M059J (cell line): Measurements from ENCODE around the gene GOLGA8J. TPM values are rescaled to one million over a fixed set of nuclear protein-coding genes. Genes with fewer than 3 reads are reported as not detected.
"Not testable (repeated sequence)": the region's sequence is repeated elsewhere in the genome, so short reads cannot be mapped to it uniquely, and the experiment has no call there.

Source experiments
- DNase-seq: peaks from one replicate; pipeline ENCODE4 v3.0.0-alpha.2; 2012; ENCODE audit warnings: low read depth
- total RNA-seq: library from RNA; depleted of rRNA; stranded (reverse); fragments of >200 nt; shearing (Covaris generic); gene quantifications from 2 replicates; pipeline ENCODE4 v1.2.3, GENCODE V29; 2014; rRNA removed

The GOLGA8J gene, protein sequence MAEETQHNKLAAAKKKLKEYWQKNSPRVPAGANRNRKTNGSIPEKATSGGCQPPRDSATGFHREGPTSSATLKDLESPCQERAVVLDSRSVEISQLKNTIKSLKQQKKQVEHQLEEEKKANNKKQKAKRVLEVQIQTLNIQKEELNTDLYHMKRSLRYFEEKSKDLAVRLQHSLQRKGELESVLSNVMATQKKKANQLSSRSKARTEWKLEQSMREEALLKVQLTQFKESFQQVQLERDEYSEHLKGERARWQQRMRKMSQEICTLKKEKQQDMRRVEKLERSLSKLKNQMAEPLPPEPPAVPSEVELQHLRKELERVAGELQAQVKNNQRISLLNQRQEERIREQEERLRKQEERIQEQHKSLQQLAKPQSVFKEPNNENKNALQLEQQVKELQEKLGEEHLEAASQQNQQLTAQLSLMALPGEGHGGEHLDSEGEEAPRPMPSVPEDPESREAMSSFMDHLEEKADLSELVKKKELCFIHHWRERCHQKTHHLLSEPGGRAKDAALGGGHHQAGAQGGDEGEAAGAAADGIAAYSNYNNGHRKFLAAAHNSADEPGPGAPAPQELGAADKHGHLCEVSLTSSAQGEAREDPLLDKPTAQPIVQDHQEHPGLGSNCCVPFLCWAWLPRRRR
- total RNA-seq = 0.34 TPM in 1 of 2 replicates, not detected in the other

DNA sequence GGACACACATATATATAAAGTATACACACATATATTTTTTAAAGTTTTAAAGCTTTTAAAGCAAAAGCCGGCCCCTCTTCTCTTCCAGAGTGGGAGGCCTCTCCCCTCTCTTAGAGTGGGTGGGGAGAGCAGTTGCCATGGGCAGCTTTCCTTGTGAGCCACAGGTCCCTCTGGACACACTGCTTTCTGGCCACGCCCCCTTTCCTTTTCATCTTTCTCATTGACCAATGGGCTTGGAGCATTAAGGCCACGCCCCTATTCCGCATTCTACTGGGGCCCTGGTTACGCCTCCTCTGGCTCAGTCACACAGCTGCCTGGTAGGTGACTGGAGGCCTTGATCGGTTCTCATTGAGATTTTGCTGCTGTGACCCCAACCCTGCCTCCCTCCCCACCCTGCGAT is at the start of gene GOLGA8J:
TSS of gene GOLGA8J (plus strand) at position 301 of the 400 bp plus-strand sequence. CDS start at position 399, 98 bp downstream.
- not testable (repeated sequence) for DNase-seq

DNA sequence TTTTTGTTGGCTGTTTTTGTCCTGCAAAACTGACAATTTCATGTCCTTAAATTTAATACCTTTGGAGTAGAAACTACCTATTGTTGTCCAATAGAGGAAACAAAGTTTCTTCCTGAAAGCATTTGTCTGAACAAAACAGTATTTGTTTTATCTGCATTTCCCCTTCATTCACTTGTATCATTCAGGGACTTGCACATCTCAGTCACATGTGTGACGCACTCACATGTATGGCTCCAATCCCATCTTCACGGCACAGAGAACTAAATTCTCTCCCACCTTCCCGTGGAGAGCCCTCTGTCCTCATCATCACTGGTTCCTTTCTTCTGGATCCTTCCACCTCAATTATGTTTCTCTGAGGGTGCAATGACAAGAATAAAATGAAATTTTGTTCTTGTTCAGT is 49.5 kb upstream of the GOLGA8J start:
- DNase-seq = no peak

DNA sequence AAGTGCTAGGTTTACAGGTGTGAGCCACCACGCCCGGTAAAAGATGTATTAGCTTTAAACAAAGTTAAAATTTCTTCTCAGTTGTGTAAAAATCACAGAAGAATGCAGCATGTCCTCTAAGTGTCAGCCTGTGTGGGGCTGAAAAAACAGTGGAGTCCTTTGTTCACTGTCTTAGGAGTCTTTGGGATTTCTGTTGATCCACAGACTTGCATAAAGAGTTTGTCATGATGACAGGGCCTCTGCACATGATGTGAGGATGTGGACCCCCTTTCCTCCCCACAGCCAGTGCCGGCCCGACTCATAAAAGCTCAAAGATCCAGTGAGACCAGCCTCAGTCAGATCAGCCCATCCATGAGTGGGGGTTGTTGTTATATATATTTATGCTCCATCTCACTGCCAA is 49.0 kb upstream of the GOLGA8J start:
- no peak for DNase-seq

DNA sequence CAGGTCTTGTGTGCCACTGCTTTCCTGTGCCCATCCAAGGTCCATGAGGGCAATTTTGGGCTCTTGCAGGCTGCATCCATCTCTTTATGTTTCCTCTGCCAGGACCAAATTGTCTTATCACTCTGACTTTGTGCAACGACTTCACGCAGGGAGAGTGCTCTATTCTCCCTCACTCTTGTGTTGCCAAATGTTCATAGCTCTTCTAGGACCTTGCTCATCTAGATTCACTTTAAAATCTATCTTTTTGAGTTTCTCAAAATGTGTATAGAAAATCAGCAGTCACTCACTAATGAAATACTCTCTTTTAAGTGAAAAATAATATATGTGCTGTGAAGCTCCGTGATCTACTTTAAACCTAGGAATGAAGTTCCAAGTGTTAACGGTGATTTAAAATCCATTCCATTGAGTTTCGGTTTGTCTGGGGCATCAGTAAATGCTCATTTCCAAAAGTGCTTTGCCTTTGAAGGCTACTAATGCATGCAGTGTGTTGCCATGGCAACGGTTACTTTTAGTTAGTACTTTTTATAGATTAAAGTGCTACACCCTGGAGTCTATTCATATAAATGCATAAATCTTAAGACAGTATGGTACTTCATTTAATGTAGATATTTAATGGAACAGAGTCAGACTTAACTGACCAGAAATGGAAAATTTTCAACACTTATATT is 46.6 kb upstream of the GOLGA8J start:
- DNase-seq = peak; percentile 18

DNA sequence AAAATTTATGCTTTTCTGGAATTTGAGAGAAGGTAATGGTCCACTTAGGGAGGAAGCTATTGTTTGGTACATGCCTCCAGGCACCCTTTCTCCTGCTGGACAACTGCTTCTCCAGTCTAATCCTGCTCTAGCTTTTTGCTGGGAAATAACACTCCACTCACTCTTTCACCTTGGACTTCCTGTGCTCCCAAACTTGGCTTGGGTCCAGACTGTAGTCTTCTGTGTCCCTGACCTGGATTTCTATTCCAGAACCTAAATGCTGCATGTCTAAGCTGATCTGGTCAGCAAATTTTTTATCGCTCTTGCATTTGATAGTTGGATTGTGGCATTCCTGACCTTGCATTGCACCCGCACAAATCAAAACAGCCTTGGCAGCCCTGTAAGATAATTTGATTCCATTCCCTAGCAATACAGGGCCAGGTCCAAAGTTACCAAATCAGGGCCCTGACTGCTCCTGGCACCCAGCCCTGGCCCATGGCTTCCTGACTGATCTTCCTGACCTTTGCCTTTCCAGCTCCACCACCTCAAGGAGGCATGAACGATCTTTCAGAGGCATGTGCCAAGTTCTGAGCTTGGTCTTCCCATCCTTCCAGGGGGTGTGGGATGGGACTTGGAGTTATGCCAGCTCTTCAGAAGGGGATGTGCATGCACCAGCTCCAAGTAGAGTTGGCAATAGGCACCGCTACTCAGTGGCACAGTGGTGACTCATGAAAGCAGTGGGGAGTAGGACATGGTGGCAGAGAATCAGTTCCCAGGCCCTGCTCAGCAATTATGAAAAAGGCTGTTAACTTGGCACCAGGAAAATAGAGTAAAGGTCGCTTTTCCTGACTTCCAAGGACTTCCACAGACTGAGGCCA is 43.9 kb upstream of the GOLGA8J start:
- DNase-seq = peak; percentile 81

DNA sequence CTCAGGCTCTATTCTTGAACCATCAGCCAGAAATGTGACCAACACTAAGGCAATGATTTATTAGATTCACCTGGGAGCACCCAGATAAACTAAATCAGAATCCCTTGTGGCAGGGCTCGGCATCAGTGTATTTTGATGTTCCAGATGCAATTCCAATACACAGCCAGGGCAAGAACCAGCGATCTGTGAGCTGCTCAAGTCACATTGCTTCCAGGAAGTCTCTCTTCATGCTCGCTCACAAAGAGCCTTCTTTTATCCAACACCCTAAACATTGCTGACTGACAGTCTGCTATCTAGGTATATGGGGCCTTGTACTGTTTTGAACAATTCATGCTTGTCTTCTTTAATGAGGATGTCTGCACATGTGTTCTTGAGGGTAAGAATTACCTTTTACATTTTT is 40.9 kb upstream of the GOLGA8J start:
- no peak for DNase-seq

DNA sequence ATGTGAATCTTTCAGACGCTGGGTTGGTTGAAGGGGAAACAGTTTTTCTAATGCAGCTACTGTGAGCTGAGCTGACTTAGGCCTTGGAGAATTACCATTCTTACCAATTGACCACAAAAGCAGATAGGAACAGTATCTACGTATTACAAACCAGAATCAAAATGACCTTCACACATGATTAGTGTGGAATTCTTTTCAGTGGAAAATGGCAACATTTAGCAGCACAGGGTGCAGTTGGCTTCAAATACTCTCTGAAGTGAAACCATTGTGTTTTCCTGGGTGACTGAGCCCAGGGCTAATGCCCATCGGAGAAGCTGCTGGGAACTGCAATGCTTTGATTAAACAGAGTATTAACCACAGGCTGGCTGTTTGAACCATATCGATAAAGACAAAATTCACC is 40.2 kb upstream of the GOLGA8J start:
- peak; percentile 17 for DNase-seq

DNA sequence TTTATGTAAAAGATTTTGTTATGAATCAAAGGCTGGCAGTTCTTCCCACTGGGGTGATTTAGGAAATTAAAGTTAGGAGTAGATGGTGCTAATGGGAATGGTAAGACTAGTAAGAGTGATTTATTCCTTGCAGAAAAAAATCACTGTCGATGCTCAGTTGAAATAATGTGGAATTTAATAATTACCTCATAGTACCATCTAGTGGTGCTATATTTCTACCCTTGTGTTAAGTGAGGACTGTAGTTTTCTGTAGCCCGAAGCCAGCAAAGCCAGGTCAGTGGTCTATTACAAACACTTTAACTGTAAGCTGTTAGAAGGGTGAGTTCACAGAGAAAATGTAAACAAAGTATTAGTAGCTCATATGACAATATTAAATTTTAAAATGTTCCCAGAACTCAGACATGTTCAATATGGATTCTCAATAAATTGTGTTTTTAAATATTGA is 39.5 kb upstream of the GOLGA8J start:
- DNase-seq = peak; percentile 48

DNA sequence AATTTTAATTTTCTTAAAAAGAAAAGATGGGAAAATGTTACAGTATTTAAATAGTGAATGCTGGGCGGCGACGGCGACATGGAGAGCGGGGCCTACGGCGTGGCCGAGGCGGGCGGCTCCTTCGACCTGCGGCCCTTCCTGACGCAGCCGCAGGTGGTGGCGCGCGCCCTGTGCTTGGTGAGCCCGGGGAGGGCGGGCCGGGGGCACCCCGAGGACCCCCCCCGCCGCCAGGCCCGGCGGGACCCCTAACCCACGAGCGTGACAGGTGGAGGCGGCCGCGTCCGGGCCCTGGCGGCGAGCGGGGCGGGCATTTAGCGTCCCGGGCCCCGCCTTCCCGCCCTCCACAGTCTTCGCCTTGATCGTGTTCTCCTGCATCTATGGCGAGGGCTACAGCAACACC is 38.4 kb upstream of the GOLGA8J start:
- no peak for DNase-seq

DNA sequence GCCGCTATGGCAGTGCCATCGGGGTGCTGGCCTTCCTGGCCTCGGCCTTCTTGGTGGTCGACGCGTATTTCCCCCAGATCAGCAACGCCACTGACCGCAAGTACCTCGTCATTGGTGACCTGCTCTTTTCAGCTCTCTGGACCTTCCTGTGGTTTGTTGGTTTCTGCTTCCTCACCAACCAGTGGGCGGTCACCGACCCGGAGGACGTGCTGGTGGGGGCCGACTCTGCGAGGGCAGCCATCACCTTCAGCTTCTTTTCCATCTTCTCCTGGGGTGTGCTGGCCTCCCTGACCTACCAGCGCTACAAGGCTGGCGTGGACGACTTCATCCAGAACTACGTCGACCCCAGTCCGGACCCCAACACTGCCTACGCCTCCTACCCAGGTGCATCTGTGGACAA is 37.9 kb upstream of the GOLGA8J start:
- DNase-seq = not testable (repeated sequence)

DNA sequence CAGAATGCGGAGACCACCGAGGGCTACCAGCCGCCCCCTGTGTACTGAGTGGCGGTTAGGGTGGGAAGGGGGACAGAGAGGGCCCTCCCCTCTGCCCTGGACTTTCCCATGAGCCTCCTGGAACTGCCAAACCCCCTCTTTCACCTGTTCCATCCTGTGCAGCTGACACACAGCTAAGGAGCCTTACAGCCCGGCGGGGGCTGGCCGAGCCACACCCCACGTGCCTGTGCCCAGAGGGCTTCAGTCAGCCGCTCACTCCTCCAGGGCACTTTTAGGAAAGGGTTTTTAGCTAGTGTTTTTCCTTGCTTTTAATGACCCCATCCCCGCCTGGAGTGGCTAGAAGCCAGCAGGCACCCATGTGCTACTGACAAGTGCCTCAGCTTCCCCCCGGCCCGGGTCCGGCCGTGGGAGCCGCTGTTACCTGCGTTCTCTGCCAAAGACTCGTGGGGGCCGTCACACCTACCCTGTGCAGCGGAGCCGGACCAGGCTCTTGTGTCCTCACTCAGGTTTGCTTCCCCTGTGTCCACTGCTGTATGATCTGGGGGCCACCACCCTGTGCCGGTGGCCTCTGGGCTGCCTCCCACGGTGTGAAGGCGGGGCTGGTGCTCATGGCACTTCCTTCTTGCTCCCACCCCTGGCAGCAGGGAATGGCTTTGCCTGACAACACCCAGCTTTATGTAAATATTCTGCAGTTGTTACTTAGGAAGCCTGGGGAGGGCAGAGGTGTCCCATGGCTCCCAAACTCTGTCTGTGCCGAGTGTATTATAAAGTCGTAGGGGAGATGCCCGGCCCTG is 37.3 kb upstream of the GOLGA8J start:
- DNase-seq = not testable (repeated sequence)

DNA sequence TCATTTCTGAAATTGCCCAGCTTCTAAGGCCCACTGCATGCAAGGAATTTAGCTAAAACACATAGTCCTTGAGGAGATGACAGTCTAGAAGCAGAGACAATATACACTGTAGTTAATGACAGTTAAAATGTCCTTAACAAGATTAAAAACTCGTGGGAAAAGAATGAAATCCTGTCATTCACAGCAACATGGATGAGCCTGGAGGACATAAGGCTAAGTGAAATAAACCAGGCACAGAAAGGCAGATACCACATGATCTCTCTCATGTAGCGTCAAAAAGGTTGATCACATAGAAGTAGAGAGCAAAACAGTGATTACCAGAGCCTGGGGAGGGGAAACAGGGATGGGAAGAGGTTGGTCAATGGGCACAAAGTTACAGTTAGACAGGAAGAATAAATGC is 36.3 kb upstream of the GOLGA8J start:
- DNase-seq = no peak

DNA sequence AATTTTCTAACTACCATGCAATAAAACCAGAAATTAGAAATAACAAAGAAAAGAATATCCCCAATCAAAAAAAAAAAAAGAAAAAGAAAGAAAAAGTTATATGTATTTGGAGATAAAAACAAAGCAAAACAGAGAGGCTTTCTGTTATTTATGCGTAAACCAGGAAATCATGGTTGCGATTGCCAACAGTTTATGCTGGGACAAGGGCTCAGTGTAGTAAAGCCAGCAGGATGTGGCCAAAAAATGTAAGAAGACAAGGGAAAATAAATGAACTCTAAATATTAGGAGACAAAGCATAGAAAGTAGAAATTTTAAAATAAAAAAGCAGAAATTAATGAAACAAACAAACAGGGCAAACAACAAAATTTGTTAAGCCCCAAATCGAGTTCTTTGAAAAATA is 27.2 kb upstream of the GOLGA8J start:
- no peak for DNase-seq

DNA sequence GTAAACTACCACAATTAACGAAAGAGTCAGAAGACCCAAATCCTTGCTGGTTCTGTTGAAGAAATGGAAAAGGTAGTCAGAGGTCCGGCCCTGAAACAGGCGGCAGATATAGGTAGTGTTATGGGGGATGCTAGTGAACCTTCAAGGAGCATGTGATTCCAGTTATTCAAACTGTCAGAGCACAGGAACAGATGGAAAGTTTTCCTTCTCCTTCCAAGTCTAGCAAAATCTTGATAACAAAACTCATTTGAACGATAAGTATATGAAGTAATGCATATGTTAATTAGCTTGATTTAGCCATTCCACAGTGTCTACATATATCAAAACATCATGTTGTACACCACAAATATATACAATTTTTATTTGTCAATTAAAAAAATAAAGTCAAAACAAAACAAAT is 26.6 kb upstream of the GOLGA8J start:
- DNase-seq = no peak

DNA sequence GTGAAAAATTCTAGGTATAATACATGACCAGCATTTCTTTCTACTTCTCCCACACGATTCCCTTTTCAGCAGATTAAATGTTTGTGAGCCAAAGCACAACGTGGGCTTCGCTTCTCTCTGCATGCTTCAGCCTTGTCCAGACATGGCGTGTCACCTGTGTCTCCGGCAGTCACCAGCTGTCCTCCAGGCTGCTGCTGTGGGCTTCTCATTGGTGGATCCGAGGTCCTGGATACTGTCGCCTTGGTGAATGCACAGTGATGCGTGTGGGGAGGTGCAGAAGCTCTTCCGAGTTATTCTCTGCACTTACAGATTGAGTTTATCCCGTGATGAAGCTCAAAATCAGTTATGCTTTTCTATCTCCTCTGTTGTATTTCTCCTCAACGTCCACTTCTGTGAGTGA is 23.0 kb upstream of the GOLGA8J start:
- no peak for DNase-seq

DNA sequence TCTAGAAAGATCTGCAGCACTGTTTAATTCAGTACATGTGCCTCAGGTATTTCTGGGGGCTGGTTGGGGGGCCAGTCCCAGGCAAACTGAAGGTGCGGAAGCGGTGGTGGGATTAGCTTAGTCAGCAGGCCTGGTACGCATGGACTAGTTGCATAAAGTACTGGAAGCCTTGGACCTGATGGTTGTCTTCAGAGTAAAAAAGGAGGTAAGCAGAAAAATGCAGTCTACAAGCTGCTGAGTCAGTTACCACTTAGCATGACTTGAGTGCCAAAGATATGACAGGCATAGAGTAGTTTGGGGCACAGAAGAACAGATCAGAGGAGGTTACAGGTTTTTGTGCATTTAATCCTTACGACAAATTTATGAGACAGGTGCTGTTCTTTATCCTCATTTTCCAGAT is 19.9 kb upstream of the GOLGA8J start:
- DNase-seq = peak; percentile 58

DNA sequence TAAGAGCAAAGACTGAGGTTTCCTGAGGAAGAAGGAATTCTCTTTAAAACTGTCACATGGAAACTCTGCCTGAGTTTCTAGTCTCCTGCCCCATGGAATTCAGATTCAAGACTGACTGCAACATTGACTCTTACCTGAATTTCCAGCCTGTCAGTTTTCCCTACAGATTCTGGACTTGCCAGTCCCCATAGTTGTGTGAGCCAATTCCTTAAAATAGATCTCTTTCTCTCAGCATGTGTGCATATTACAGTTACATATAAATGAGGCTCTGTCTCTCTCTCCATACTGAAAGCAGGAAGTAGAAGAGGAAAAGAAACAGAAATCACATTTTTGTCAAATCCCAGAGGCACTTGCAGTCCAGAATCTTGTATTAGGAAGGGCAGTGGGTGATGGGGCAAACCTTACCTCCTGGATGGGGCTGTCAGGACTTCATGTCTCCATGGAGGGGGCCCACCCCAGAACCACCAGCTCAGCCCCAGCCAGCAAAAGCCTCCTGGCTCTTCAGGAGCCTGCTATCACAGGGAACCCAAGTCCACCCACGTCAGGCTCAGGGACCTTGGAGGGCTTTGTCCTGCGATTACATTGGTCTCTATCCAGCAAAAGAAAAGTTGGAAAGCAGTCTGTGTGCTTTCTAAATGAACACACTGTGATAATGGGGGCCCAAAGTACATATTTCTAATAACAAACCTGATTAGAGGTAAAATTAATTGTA is 18.8 kb upstream of the GOLGA8J start:
- DNase-seq = no peak

DNA sequence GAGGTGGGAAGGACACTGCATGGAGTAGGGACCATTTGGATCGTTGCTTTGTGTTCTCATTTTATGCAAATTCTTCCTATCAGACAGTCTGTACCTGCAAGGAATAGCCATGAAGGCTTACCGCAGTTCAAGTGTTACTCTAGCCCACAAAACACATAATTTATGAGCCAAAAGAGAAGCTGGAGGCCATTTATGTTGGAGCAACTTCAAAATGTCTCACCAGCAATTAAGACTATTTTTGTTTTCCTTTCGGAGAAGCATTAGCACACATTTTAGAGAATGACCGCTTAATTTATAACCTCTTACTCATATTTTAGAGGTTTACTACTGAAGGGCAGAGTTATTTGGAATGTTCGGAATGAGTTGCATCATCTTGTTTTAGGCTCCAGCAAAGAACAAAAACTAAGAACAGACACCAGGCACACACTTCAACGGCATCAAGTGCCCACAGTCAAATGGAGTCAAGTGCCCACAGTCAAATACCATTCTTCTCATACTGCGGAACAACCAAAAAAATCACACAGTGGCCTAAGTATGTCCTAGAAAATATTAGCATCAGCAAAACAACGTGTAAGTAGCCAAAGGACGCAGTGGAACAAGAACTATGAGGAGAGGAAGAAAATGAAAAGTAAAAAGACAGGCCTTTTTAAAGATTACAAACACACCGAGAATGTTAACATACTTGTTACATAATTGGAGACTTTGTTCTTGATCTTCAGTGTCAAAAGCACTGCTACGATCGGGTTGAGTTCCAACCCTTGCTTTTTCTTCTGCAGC is 17.5 kb upstream of the GOLGA8J start:
- peak; percentile 94 for DNase-seq

DNA sequence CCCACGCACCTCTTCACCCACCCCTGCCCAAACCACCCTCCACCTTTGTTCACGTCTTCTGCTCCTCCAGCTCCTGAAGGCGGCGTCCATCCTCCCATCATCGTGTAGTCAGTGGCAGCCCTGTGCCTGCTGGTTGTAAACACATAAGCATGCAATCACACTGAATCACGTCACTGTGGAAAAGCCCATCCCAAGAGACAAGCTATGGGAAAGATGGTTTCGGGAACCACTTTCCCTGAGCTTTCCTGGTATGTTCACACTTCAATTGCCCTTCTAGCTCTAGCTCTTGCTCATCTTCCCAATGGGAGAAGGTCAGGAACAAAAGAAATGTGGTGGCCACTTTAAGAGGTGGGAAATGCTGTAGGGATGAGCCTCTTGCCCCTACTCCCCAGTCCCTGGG is 14.4 kb upstream of the GOLGA8J start:
- no peak for DNase-seq
